Small intestine (tissue), 7 donors: Measurements from ENCODE around the gene TMEM131. TPM values are rescaled to one million over a fixed set of nuclear protein-coding genes. Genes with fewer than 3 reads are reported as not detected.

Experiments
- DNase-seq, 2 donors: peaks; one replicate each; pipeline versions ENCODE4 v3.0.0 to v3.0.0-alpha.2; 2013
- FAIRE-seq: peaks from 2 replicates; lab custom pipeline; 2012; peaks lifted over from hg19 to GRCh38; lab: Jason Lieb, UNC
- H3K27ac ChIP-seq, 3 donors: one replicate each; pipeline ENCODE4 v1.5.1; 2013; ENCODE audit warnings: low read length in 2 of 3, mild to moderate bottlenecking in 2 of 3, control low read depth in 1 of 3, inconsistent platforms in 1 of 3, low read depth in 1 of 3, moderate library complexity in 1 of 3
- H3K27me3 ChIP-seq, 3 donors: one replicate each; pipeline ENCODE4 v1.6.1; 2013; ENCODE audit warnings: low read length in 3 of 3, inconsistent platforms in 1 of 3; ENCODE audit not compliant: control insufficient read depth in 3 of 3, insufficient read depth in 3 of 3
- H3K36me3 ChIP-seq, 3 donors: one replicate each; pipeline ENCODE4 v1.6.1; 2013; ENCODE audit warnings: low read length in 3 of 3, inconsistent platforms in 1 of 3, low read depth in 1 of 3, mild to moderate bottlenecking in 1 of 3, moderate library complexity in 1 of 3; ENCODE audit not compliant: control insufficient read depth in 3 of 3, insufficient read depth in 2 of 3
- H3K4me1 ChIP-seq, 3 donors: one replicate each; pipeline ENCODE4 v1.6.1; 2013; ENCODE audit warnings: low read length in 2 of 3, inconsistent platforms in 1 of 3, low read depth in 1 of 3, mild to moderate bottlenecking in 1 of 3, moderate library complexity in 1 of 3; ENCODE audit not compliant: control insufficient read depth in 3 of 3, insufficient read depth in 2 of 3
- H3K4me3 ChIP-seq, 3 donors: one replicate each; pipeline ENCODE4 v1.5.1; 2013; ENCODE audit warnings: low read length in 3 of 3, control low read depth in 1 of 3, inconsistent platforms in 1 of 3, low read depth in 1 of 3, mild to moderate bottlenecking in 1 of 3, moderate library complexity in 1 of 3
- H3K9me3 ChIP-seq, 2 donors: one replicate each; pipeline ENCODE4 v1.6.1; 2013; ENCODE audit warnings: low read depth in 1 of 2, low read length in 1 of 2; ENCODE audit not compliant: control insufficient read depth in 2 of 2, insufficient read depth in 1 of 2
- WGBS, 3 donors: extraction: QIAGEN DNeasy Blood & Tissue Kit; methylation state at CpG; one replicate each; pipeline ENCODE4 v1.1.7; 2013; 5-methylcytosine and 5-hydroxymethylcytosine counted together
- polyA plus RNA-seq, 4 donors: library from polyadenylated mRNA; stranded (reverse) in 3 of 4; unstranded in 1 of 4; fragments of 200-250 nt in 3 of 4; fragments of 120-200 nt in 1 of 4; gene quantifications; one replicate each; pipeline versions ENCODE4 v1.2.1 to v1.2.3, GENCODE V29; 2013
- donor health status: healthy with polysubstance abuse.
- donor health status: control.
- donor health status: control.
- donor health status: Bipolar disorder and iron deficiency.
- donor health status: healthy.

The TMEM131 gene
- polyA plus RNA-seq, 4 donors: 6.5 to 47.7 (median 13.8) TPM

- peaks cover 0 to 26% of the 10 kb centered on the region in 2 donors for H3K9me3 ChIP-seq
- no peak overlapping the region for H3K4me3 ChIP-seq
- no peaks in the 10 kb centered on the region for H3K36me3 ChIP-seq
- 93 to 100% (median 97%) methylated on average over 1 of the region's 1 CpG for WGBS, 3 donors
- FAIRE-seq (no peak), DNase-seq (no peak)
- H3K27ac ChIP-seq: no peak overlapping the region
- H3K4me1 ChIP-seq: peaks cover 6 to 8% (median 7%) of the 10 kb centered on the region in 3 donors
- H3K27me3 ChIP-seq: no peaks in the 10 kb centered on the region
Measured at GRCh38 chr2:97974471-97974870, 21.3 kb downstream of the TMEM131 start.

DNA sequence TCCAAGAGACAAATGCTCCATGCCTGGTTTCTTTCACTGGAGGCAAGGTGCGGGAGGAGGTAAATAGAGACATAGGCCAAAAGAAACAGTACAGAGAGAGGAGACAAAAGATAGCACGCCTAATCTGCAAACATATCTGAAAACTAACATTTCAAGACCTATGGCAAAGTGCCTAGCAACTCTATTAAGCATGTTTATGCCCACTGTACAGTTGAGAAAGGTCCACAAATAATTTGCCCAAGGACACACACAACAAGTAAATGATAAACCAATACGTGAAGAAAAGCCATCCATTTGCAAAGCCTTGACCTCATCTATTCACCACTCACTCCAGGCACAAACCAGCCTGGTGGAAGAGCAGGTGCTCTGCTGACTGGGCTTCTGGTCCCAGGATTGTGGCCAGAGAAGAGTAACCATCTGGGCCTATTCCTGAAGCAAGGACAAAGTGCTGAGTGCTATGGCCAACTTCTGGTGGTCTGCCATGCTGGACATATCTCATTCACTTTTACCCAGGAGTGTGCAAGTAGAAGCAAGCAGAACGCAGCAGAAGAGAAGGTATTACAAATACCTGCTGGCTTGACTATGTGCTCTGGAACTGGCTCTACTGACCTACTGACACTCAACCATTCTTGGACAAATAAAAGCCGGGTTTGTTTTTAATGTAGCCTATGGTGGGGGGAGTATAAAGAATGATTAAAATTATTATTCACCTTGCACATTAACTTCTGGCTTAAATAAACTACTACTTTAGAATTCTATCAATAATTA, 25.3 kb downstream of the TMEM131 start:
- Histone ChIP-seq H3K4me1 (peaks cover 18 to 22% (median 22%) of the 10 kb centered on the region in 3 donors), H3K36me3 (no peaks in the 10 kb centered on the region), H3K4me3 (no peak overlapping the region), H3K27me3 (no peaks in the 10 kb centered on the region), H3K27ac (no peak overlapping the region), H3K9me3 (peaks cover 0 to 12% of the 10 kb centered on the region in 2 donors)
- FAIRE-seq: no peak
- 86 to 88% (median 88%) methylated on average over 5 of the region's 5 CpGs for WGBS, 3 donors
- DNase-seq: no peak

DNA sequence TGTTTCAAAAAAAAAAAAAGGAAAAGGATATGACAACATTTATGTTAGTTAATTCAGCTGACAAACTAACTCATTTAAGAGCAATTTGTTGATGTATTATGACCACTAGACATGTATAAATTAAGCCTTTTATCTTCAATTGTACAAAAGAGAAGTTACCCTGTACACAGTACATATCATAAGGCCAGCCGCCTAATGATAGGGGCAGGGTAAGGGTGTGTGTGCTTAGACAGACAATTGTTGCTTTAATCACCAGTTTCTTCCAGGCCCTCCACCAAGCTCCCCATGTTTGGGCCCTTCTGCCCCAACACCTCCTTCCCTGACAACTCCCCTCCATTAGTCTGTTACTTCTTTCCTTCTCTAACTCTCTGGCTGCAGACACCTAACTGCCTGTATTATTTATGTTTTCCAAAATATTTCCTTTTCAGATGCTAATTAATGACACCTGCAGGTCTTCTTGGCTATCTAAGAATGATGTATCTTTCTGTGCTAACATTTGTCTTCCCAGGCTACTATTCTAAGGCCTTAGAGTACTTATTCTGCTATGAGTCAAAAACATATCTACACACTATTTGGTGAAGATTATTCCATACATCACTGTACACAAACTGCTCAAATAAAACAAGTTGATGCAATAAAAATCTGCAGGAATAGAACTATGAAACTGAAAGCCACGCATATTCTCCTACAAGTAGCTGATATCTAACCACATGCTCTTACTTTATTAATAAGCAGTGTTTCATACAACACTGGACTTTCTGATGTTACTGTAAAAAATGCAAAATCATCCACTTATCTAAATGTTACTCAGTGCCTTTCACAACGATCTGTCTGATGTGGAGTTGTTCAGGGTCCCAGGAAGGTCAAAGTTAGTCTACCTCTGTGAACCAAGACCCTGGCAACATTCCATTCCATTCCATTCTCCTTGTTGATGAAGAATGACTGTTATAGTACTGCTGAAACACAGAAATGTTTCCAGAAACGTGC, 26.4 kb downstream of the TMEM131 start:
- Histone ChIP-seq H3K27me3 (no peaks in the 10 kb centered on the region), H3K27ac (no peak overlapping the region), H3K4me1 (peaks cover 18 to 27% (median 22%) of the 10 kb centered on the region in 3 donors), H3K9me3 (peaks cover 0 to 12% of the 10 kb centered on the region in 2 donors), H3K36me3 (no peaks in the 10 kb centered on the region), H3K4me3 (no peak overlapping the region)
- WGBS, 3 donors: 37 to 54% (median 43%) methylated on average over 4 of the region's 4 CpGs
- peak in 1 of 2 donors; percentile 13 for DNase-seq
- no peak for FAIRE-seq

- no peak for FAIRE-seq
- DNase-seq: peak; percentile 17 to 32
- no peaks in the 10 kb centered on the region for H3K36me3 ChIP-seq
- H3K27me3 ChIP-seq: no peaks in the 10 kb centered on the region
- 65 to 83% (median 73%) methylated on average over 7 of the region's 7 CpGs for WGBS, 3 donors
- peaks cover 0 to 4% of the 10 kb centered on the region in 2 donors for H3K9me3 ChIP-seq
- H3K4me1 ChIP-seq: peaks cover 18 to 32% (median 22%) of the 10 kb centered on the region in 3 donors
- no peak overlapping the region for H3K27ac ChIP-seq
- no peak overlapping the region for H3K4me3 ChIP-seq
Measured at GRCh38 chr2:97967931-97968627, 27.7 kb downstream of the TMEM131 start.

DNA sequence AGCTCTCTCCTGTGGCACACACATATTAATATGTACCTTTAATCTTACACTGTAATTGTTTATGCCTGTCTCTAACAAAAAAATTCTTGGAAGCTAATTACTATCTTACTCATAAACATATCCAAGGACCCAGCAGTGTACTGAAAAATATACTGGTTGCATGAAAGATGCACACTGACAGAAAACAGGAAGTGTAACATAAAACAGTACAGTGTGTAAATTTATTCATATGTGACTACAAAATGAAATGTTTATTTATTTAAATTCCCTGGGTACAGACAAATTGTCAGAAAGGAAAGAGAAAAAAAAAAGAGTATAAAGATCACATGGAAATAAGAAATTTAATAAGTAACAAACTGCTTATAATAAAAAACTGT, 28.5 kb downstream of the TMEM131 start:
- no peak overlapping the region for H3K27ac ChIP-seq
- no peak for FAIRE-seq

DNA sequence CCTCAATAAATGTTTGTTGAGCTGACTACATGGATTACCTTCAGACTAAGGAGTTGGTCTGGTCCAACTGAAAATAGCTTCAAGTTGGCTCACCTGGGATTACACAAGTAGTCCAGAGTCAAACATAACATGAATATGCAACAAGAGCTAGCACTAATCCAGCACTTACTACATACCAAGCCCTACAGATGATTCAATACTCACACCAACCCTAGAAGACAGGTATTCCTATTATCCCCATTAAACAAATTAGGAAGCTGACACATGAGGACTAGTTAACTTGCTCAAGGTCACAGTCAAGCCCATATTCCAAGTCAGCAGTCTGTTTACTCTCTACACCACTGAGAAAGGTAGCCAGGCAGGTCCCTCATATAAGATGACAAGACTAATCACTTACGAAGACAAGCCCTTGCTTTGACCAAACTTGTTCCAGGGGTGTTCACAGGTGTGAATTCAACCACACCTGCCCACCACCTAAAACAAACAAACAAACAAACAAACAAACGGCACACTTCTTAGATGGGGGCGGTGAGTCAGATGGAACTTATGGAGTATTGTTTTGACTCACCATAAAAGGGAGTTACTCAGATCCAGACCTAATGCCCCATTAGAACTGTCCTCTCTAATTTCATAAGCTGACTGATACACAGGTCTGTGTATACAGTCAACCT, 29.1 kb downstream of the TMEM131 start:
- FAIRE-seq: no peak
- Histone ChIP-seq H3K36me3 (no peaks in the 10 kb centered on the region), H3K9me3 (no peaks in the 10 kb centered on the region), H3K27ac (no peak overlapping the region), H3K4me1 (peaks cover 18 to 32% (median 22%) of the 10 kb centered on the region in 3 donors), H3K27me3 (no peaks in the 10 kb centered on the region), H3K4me3 (no peak overlapping the region)
- WGBS, 3 donors: 46 to 64% (median 56%) methylated on average over 3 of the region's 3 CpGs
- peak; percentile 23 to 44 for DNase-seq

More for the DNA sequence above, 28.5 kb downstream of the TMEM131 start:
- Histone ChIP-seq H3K9me3 (no peaks in the 10 kb centered on the region), H3K36me3 (no peaks in the 10 kb centered on the region), H3K4me1 (peaks cover 18 to 32% (median 22%) of the 10 kb centered on the region in 3 donors), H3K4me3 (no peak overlapping the region), H3K27me3 (no peaks in the 10 kb centered on the region)
- no peak for DNase-seq

DNA sequence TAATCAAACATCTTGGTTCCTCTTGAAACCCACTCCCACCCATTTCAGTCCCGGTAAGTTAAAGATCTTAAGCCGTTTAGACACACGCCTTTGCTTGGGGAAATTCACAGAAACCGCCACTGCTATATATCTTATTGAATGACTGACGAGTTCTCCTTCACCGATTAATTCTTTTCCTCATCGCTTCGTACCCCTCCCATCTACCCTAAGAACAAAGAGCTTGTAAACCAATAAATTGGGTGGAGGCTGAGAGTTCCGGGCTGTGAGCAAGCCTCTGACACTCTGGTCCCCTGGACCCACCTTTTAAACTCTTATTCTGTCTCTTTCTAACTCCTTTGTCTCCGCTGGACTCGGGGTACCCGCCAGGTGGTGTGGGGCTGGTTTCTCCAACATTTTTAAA, 30.6 kb downstream of the TMEM131 start:
- H3K9me3 ChIP-seq: no peaks in the 10 kb centered on the region
- peak overlapping the region in 1 of 3 donors; percentile 57 for H3K27ac ChIP-seq
- DNase-seq: peak; percentile 46 to 54
- FAIRE-seq: no peak
- no peak overlapping the region for H3K4me3 ChIP-seq
- H3K36me3 ChIP-seq: no peaks in the 10 kb centered on the region
- WGBS, 3 donors: 49 to 78% (median 53%) methylated on average over 12 of the region's 12 CpGs
- H3K27me3 ChIP-seq: no peaks in the 10 kb centered on the region
- H3K4me1 ChIP-seq: peaks cover 15 to 30% (median 17%) of the 10 kb centered on the region in 3 donors
